Measurements from ENCODE around the gene NET1. TPM values are rescaled to one million over a fixed set of nuclear protein-coding genes. Genes with fewer than 3 reads are reported as not detected.

The NET1 gene
- total RNA-seq, 6 experiments from 2014 or later, result 23.0 to 64.5 (median 38.5) TPM

GRCh38 chr10:5493691-5494090 lies 81.3 kb downstream of the NET1 start:
- no peaks in the 10 kb centered on the region for H3K4me1 ChIP-seq
- H3K4me3 ChIP-seq, result no peak overlapping the region
- H3K36me3 ChIP-seq, result no peaks in the 10 kb centered on the region
- ATAC-seq (peak; percentile 58 to 85 (median 79)), DNase-seq (peak in 1 of 3 donors; percentile 32)
- H3K9me3 ChIP-seq, result no peaks in the 10 kb centered on the region
- H3K27ac ChIP-seq, result no peak overlapping the region
- TF ChIP-seq, protein P1, sequence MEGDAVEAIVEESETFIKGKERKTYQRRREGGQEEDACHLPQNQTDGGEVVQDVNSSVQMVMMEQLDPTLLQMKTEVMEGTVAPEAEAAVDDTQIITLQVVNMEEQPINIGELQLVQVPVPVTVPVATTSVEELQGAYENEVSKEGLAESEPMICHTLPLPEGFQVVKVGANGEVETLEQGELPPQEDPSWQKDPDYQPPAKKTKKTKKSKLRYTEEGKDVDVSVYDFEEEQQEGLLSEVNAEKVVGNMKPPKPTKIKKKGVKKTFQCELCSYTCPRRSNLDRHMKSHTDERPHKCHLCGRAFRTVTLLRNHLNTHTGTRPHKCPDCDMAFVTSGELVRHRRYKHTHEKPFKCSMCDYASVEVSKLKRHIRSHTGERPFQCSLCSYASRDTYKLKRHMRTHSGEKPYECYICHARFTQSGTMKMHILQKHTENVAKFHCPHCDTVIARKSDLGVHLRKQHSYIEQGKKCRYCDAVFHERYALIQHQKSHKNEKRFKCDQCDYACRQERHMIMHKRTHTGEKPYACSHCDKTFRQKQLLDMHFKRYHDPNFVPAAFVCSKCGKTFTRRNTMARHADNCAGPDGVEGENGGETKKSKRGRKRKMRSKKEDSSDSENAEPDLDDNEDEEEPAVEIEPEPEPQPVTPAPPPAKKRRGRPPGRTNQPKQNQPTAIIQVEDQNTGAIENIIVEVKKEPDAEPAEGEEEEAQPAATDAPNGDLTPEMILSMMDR (IDR thresholded peaks at IDR 0.05), result no peak
- no peak for TF ChIP-seq POLR2A (IDR thresholded peaks at IDR 0.05)
- intact Hi-C loops (cut with DNase I), result no loop called here
- H3K27me3 ChIP-seq, result no peaks in the 10 kb centered on the region
- 33% methylated on average over 2 of the region's 3 CpGs for WGBS (ENCODE audit: insufficient coverage, low coverage, low lambda C conversion rate, missing lambda C conversion rate)

DNA sequence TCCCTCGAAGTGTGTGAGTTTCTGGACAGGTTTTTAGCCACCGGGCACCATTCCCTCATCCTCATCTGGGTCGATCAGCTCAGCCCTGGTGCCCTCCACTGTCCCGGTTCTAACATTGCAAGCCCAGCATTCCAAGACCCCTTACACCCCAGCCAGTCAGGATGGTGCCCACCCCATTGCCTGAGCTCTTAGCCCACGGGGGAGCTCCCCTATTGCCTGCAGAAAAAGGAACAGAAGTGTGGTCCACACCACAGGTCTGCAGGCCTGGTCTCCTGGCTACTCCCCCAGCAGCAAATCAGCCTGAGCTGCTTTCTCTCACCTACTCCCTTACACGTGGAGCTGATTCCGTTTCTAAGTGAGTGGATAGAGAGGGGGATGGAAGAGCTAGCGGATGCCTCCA lies 82.3 kb downstream of the NET1 start:
- DNase-seq, result peak in 1 of 3 donors; percentile 26
- Histone ChIP-seq H3K27ac (no peak overlapping the region), H3K9me3 (no peaks in the 10 kb centered on the region), H3K27me3 (no peaks in the 10 kb centered on the region), H3K36me3 (no peaks in the 10 kb centered on the region), H3K4me3 (no peak overlapping the region), H3K4me1 (no peaks in the 10 kb centered on the region)
- intact Hi-C loops (cut with DNase I), result no loop called here
- WGBS (ENCODE audit: insufficient coverage, low coverage, low lambda C conversion rate, missing lambda C conversion rate), result 76% methylated on average over 4 of the region's 8 CpGs
- no peak for ATAC-seq
- no peak for TF ChIP-seq POLR2A (IDR thresholded peaks at IDR 0.05)
- TF ChIP-seq, protein P1 (IDR thresholded peaks at IDR 0.05), result no peak

DNA sequence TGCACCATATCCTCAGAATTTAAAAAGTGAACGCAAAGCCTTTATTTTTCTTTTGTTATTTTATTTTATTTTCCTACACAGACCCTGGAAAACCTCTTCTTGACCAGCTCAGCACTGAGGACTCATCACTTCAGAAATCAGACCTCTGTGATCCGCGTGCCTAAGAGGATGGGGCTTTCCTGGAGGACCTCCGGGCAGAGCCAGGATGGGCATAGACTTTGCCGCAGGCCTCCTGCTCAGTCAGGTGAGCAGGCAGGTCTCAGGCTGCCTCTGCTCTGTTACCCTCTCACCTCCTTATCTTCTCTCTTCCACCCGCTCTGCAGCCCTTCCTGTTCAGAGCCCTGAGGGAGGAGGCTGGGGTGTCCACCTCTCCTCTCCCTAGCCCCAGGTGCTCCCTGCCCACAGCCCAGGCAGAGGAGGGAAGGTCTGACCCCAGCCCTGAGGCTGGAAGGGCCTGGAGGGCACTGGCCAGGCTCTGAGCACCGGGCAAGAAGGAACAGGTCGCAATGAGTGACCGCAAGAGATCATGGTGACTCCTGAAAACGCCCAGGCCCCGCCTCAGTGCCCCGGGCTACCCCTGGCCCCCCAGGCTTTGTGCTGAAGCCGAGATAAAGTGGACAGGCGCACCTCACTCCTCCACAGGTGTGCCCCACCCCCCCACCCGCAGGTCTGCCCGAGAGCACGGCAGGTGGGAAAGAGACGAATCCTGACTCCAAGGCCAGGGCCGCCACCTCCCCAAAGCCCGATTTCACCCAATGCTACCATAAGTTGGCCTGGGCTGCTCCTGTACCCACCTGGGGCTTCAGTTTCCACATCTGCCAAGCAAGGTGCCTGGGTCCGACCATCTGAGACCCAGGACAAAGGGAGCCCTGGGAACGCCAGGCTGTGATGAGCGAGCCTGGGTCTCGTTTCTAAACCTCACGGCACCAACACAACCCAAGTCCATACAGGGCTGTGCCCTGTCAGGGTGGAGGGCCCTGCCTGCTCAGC lies 84.2 kb downstream of the NET1 start:
- no peak for ATAC-seq
- TF ChIP-seq, protein P1 (IDR thresholded peaks at IDR 0.05), result no peak
- TF ChIP-seq POLR2A (IDR thresholded peaks at IDR 0.05), result no peak
- no peaks in the 10 kb centered on the region for H3K9me3 ChIP-seq
- no peak overlapping the region for H3K27ac ChIP-seq
- no peak for DNase-seq
- no peaks in the 10 kb centered on the region for H3K4me1 ChIP-seq
- no peak overlapping the region for H3K4me3 ChIP-seq
- 85% methylated on average over 5 of the region's 25 CpGs for WGBS (ENCODE audit: insufficient coverage, low coverage, low lambda C conversion rate, missing lambda C conversion rate)
- no peaks in the 10 kb centered on the region for H3K36me3 ChIP-seq
- intact Hi-C loops (cut with DNase I), result no loop called here
- H3K27me3 ChIP-seq, result no peaks in the 10 kb centered on the region

- Histone ChIP-seq H3K9me3 (no peaks in the 10 kb centered on the region), H3K4me1 (no peaks in the 10 kb centered on the region), H3K4me3 (no peak overlapping the region), H3K27ac (no peak overlapping the region), H3K27me3 (no peaks in the 10 kb centered on the region), H3K36me3 (no peaks in the 10 kb centered on the region)
- DNase-seq (no peak), ATAC-seq (no peak)
- TF ChIP-seq, protein P1 (IDR thresholded peaks at IDR 0.05), result no peak
- TF ChIP-seq POLR2A (IDR thresholded peaks at IDR 0.05), result no peak
- 73% methylated on average over 5 of the region's 6 CpGs for WGBS (ENCODE audit: insufficient coverage, low coverage, low lambda C conversion rate, missing lambda C conversion rate)
- intact Hi-C loops (cut with DNase I), result no loop called here
These were observed 84.9 kb downstream of the NET1 start for GRCh38 chr10:5497289-5497688.
